HCT116 (cell line): Measurements from ENCODE around the gene PTP4A2. TPM values are rescaled to one million over a fixed set of nuclear protein-coding genes. Genes with fewer than 3 reads are reported as not detected.

Source experiments
- ATAC-seq: fragments of 200-7000 bp; cut with Tn5 transposase; 2 replicates; pipeline ENCODE4 v1.9.1; 2020; ENCODE audit warnings: mild to moderate bottlenecking, moderate library complexity
- BruUV-seq: library from RNA; stranded (reverse); fragments of 400-500 nt; replicated peaks from 2 replicates; lab custom pipeline; 2021; lab: Mats Ljungman, UMichigan
- CTCF ChIA-PET: fragments of 300-600 bp; sonication (Branson Sonifier 250); formaldehyde crosslinking; loops from one replicate; lab custom pipeline; 2021; ENCODE audit warnings: antibody characterized with exemption; lab: Charles Lee
- POLR2A ChIA-PET: fragments of 300-600, 350-600 bp; sonication (Branson Sonifier 250); formaldehyde crosslinking; loops from one replicate; lab custom pipeline; 2021; ENCODE audit warnings: antibody characterized with exemption; lab: Charles Lee
- RAD21 ChIA-PET, 2 experiments: fragments of 300-600 bp; sonication (Branson Sonifier 250); formaldehyde crosslinking; loops; one replicate each; lab custom pipeline; 2023; ENCODE audit warnings: low total read pairs in 2 of 2; ENCODE audit not compliant: uncharacterized antibody in 2 of 2, unreplicated experiment in 2 of 2, low non-redundant PET in 1 of 2; lab: Charles Lee
- DNase-seq: peaks from one replicate; pipeline ENCODE4 v3.0.0-alpha.2; 2010; ENCODE audit warnings: low read depth, low spot score
- H2AFZ ChIP-seq: fragments of 200-600 bp; shearing (Covaris generic), sonication (generic); 2 replicates; pipeline ENCODE4 v1.6.1; 2017; ENCODE audit warnings: low read depth, mixed run types, mixed read lengths, antibody characterized with exemption, low read length; ENCODE audit not compliant: poor library complexity, severe bottlenecking
- H3K27ac ChIP-seq: 2 replicates; pipeline ENCODE4 v1.5.1; 2012; ENCODE audit warnings: low read depth, low read length
- H3K27me3 ChIP-seq: fragments of 200-600 bp; sonication (generic); 2 replicates; pipeline ENCODE4 v1.6.1; 2016; ENCODE audit warnings: mixed run types, low read length, mixed read lengths; ENCODE audit not compliant: insufficient read depth
- H3K36me3 ChIP-seq, 2 experiments: fragments of 200-500 bp in 1 of 2; fragments of 200-600 bp in 1 of 2; sonication (Bioruptor generic) in 1 of 2; sonication (generic) in 1 of 2; 2 replicates each; pipeline versions ENCODE4 v1.5.1 to v1.6.1; 2014 to 2016; ENCODE audit warnings: low read length in 2 of 2, inconsistent platforms in 1 of 2, mixed read lengths in 1 of 2, mixed run types in 1 of 2; ENCODE audit not compliant: insufficient read depth in 2 of 2, control insufficient read depth in 1 of 2
- H3K4me1 ChIP-seq, 2 experiments: fragments of 200-600 bp in 1 of 2; sonication (generic) in 1 of 2; 2 replicates each; pipeline versions ENCODE4 v1.5.1 to v1.6.1; 2012 to 2017; ENCODE audit warnings: low read length in 2 of 2, inconsistent platforms in 1 of 2, mild to moderate bottlenecking in 1 of 2, mixed read lengths in 1 of 2, mixed run types in 1 of 2, moderate library complexity in 1 of 2; ENCODE audit not compliant: insufficient read depth in 2 of 2, control insufficient read depth in 1 of 2
- H3K4me2 ChIP-seq: fragments of 200-600 bp; sonication (generic); 2 replicates; pipeline ENCODE4 v1.6.1; 2017; ENCODE audit warnings: mixed run types, low read length, mixed read lengths
- H3K4me3 ChIP-seq, 2 experiments: fragments of 200-600 bp in 1 of 2; sonication (generic) in 1 of 2; replicated peaks in 1 of 2; 2 replicates each; pipeline ENCODE4 v1.5.1; 2011 to 2016; ENCODE audit warnings: low read length in 2 of 2, control low read depth in 1 of 2, low read depth in 1 of 2, mild to moderate bottlenecking in 1 of 2, mixed read lengths in 1 of 2, mixed run types in 1 of 2
- H3K79me2 ChIP-seq: fragments of 200-600 bp; sonication (generic); 2 replicates; pipeline ENCODE4 v1.6.1; 2017; ENCODE audit warnings: mild to moderate bottlenecking, mixed run types, low read length, moderate library complexity, mixed read lengths; ENCODE audit not compliant: insufficient read depth
- H3K9ac ChIP-seq: fragments of 200-600 bp; sonication (generic); 2 replicates; pipeline ENCODE4 v1.6.1; 2016; ENCODE audit warnings: low read length, mixed read lengths
- H3K9me2 ChIP-seq: fragments of 200-600 bp; sonication (generic), shearing (Covaris generic); 2 replicates; pipeline ENCODE4 v1.6.1; 2017; ENCODE audit warnings: mixed run types, mild to moderate bottlenecking, moderate library complexity; ENCODE audit not compliant: insufficient read depth
- H3K9me3 ChIP-seq, 2 experiments: fragments of 200-500 bp in 1 of 2; fragments of 200-600 bp in 1 of 2; sonication (Bioruptor generic) in 1 of 2; sonication (generic) in 1 of 2; 2 replicates each; pipeline ENCODE4 v1.6.1; 2014 to 2017; ENCODE audit warnings: low read length in 2 of 2, mixed read lengths in 2 of 2, inconsistent platforms in 1 of 2, low read depth in 1 of 2, mild to moderate bottlenecking in 1 of 2, mixed run types in 1 of 2, moderate library complexity in 1 of 2; ENCODE audit not compliant: control insufficient read depth in 1 of 2, insufficient read depth in 1 of 2
- H4K20me1 ChIP-seq: fragments of 200-600 bp; sonication (generic), shearing (Covaris generic); 2 replicates; pipeline ENCODE4 v1.6.1; 2017; ENCODE audit warnings: mixed run types, mild to moderate bottlenecking, moderate library complexity; ENCODE audit not compliant: insufficient read depth
- ATF3 ChIP-seq: IDR thresholded peaks from 2 replicates; pipeline ENCODE4 v1.6.1; 2012
- ELF1 ChIP-seq: IDR thresholded peaks from 2 replicates; pipeline ENCODE4 v1.6.1; 2012; ENCODE audit warnings: low read depth, borderline replicate concordance
- MAX ChIP-seq: IDR thresholded peaks from 2 replicates; pipeline ENCODE4 v1.6.1; 2012
- POLR2A ChIP-seq: IDR thresholded peaks from 2 replicates; pipeline ENCODE4 v1.7.0; 2011; ENCODE audit warnings: borderline replicate concordance; ENCODE audit not compliant: insufficient read depth, insufficient read length; ENCODE audit errors: extremely low read depth
- REST ChIP-seq: IDR thresholded peaks from 2 replicates; pipeline ENCODE4 v1.6.1; 2012; ENCODE audit warnings: low read depth
- intact Hi-C: fragments of 100-400 bp; cut with micrococcal nuclease; formaldehyde crosslinking; loops from 2 replicates; pipeline ENCODE4 v1.10.0; 2022
- total RNA-seq: library from RNA; stranded (reverse); gene quantifications from one replicate; pipeline ENCODE4 v1.2.1, GENCODE V29; 2021; ENCODE audit not compliant: unreplicated experiment

Gene PTP4A2
- total RNA-seq, 1 experiment from 2014 or later, result 267 TPM

GRCh38 chr1:31970873-31971272 is 32.7 kb upstream of the PTP4A2 start:
- RAD21 ChIA-PET, result no interaction called here
- H3K4me1 ChIP-seq, result no peaks in the 10 kb centered on the region
- H3K9me2 ChIP-seq, result no peaks in the 10 kb centered on the region
- no peaks in the 10 kb centered on the region for H4K20me1 ChIP-seq
- no peak overlapping the region for H2AFZ ChIP-seq
- intact Hi-C loops, result no loop called here
- CTCF ChIA-PET, result interaction anchor here (1.0 kb wide), 1 partner anchor 13 kb away, joined by 3 read pairs; no protein-coding TSS in a partner anchor
- no peaks in the 10 kb centered on the region for H3K79me2 ChIP-seq
- TF ChIP-seq REST, result no peak
- TF ChIP-seq ATF3, result no peak
- TF ChIP-seq ELF1, result no peak
- no peak for TF ChIP-seq POLR2A
- no peak for TF ChIP-seq MAX
- no peak overlapping the region for H3K4me2 ChIP-seq
- no peaks in the 10 kb centered on the region for H3K36me3 ChIP-seq
- no peak for ATAC-seq
- POLR2A ChIA-PET, result no interaction called here
- H3K9ac ChIP-seq, result no peak overlapping the region
- no peak overlapping the region for H3K4me3 ChIP-seq
- DNase-seq, result no peak
- H3K27ac ChIP-seq, result no peak overlapping the region
- BruUV-seq, result no TSS peak
- H3K27me3 ChIP-seq, result no peaks in the 10 kb centered on the region
- H3K9me3 ChIP-seq, result no peaks in the 10 kb centered on the region
